ENCODE results near the gene CHST8.

Gene CHST8

DNA sequence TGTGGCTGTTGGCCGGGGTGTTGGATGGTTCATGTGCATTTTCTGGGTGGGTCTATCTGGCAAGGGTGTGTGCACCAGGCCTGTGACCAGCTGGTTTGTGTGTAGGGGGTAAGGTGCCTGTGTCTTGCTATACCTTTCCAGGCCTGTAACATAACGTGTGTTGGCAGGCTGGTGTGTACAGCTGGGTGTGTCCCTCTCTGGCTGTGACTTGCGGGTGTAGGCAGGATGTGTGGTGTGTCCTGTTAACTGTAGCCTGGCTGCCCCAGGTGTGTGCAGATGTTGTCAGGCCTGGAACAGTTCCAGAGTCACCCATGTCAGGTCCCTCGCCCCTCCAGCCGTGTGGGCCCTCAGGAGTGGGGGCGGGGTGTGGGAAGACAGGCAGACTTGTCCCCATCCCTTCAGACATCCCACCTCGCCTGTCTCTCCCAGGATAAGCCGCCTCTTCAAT, 184.7 kb downstream of the CHST8 start:
- TF ChIP-seq EZH2phosphoT487 (IDR thresholded peaks at IDR 0.05; ENCODE audit: borderline replicate concordance, low read length): no peak
- TF ChIP-seq, protein P1, sequence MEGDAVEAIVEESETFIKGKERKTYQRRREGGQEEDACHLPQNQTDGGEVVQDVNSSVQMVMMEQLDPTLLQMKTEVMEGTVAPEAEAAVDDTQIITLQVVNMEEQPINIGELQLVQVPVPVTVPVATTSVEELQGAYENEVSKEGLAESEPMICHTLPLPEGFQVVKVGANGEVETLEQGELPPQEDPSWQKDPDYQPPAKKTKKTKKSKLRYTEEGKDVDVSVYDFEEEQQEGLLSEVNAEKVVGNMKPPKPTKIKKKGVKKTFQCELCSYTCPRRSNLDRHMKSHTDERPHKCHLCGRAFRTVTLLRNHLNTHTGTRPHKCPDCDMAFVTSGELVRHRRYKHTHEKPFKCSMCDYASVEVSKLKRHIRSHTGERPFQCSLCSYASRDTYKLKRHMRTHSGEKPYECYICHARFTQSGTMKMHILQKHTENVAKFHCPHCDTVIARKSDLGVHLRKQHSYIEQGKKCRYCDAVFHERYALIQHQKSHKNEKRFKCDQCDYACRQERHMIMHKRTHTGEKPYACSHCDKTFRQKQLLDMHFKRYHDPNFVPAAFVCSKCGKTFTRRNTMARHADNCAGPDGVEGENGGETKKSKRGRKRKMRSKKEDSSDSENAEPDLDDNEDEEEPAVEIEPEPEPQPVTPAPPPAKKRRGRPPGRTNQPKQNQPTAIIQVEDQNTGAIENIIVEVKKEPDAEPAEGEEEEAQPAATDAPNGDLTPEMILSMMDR (IDR thresholded peaks at IDR 0.05; ENCODE audit: low read depth, low read length, poor library complexity, severe bottlenecking): no peak
- H3K9me3 ChIP-seq (ENCODE audit: control insufficient read depth, insufficient read depth, low read length): no peaks in the 10 kb centered on the region
- H3K27me3 ChIP-seq (ENCODE audit: control insufficient read depth, low read length): no peaks in the 10 kb centered on the region
- no peaks in the 10 kb centered on the region for H3K9me2 ChIP-seq (replicated peaks; ENCODE audit: control insufficient read depth, low read length)
- no peaks in the 10 kb centered on the region for H3F3A ChIP-seq (ENCODE audit: control insufficient read depth, insufficient read depth)
- H3K27ac ChIP-seq (ENCODE audit: low read depth, low read length): no peak overlapping the region
- H3K79me2 ChIP-seq (ENCODE audit: control insufficient read depth, low read length): no peaks in the 10 kb centered on the region
- H3K4me2 ChIP-seq (ENCODE audit: low read length): no peak overlapping the region
- no peaks in the 10 kb centered on the region for H4K20me1 ChIP-seq (ENCODE audit: control insufficient read depth, insufficient read depth, low read depth, low read length)
- no peaks in the 10 kb centered on the region for H3K4me1 ChIP-seq (ENCODE audit: control insufficient read depth, low read length)
- no peak overlapping the region for H3K4me3 ChIP-seq (ENCODE audit: low read length)
- no peaks in the 10 kb centered on the region for H3K36me3 ChIP-seq (ENCODE audit: control insufficient read depth, low read length)

DNA sequence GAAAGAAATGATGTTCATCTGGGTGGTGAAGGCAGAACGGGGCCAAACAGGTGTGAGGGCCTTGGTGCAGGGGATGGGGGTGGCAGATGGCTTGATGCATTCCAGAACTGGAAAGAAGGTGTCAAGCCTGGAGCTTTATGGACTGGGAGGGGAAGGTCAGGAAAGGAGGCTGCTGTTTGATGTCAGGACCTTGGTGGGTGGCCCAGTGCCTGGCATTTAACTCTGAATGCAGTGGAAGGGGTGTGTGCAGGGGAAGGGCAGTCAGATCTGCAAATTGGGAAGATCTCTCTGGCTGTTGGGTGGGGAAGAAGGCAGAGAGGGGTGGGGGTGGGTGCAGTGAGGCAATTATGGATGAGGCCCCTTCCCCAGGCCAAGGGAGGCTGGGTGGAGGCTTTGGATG, 186.6 kb downstream of the CHST8 start:
- Histone ChIP-seq H3K4me3 (ENCODE audit: low read length) (no peak overlapping the region), H3K9me3 (ENCODE audit: control insufficient read depth, insufficient read depth, low read length) (no peaks in the 10 kb centered on the region), H4K20me1 (ENCODE audit: control insufficient read depth, insufficient read depth, low read depth, low read length) (no peaks in the 10 kb centered on the region), H3K36me3 (ENCODE audit: control insufficient read depth, low read length) (no peaks in the 10 kb centered on the region), H3K9me2 (replicated peaks; ENCODE audit: control insufficient read depth, low read length) (no peaks in the 10 kb centered on the region), H3F3A (ENCODE audit: control insufficient read depth, insufficient read depth) (no peaks in the 10 kb centered on the region), H3K27ac (ENCODE audit: low read depth, low read length) (no peak overlapping the region), H3K4me1 (ENCODE audit: control insufficient read depth, low read length) (no peaks in the 10 kb centered on the region), H3K79me2 (ENCODE audit: control insufficient read depth, low read length) (no peaks in the 10 kb centered on the region), H3K27me3 (ENCODE audit: control insufficient read depth, low read length) (no peaks in the 10 kb centered on the region), H3K4me2 (ENCODE audit: low read length) (no peak overlapping the region)
- TF ChIP-seq, protein P1 (IDR thresholded peaks at IDR 0.05; ENCODE audit: low read depth, low read length, poor library complexity, severe bottlenecking): no peak
- no peak for TF ChIP-seq EZH2phosphoT487 (IDR thresholded peaks at IDR 0.05; ENCODE audit: borderline replicate concordance, low read length)

DNA sequence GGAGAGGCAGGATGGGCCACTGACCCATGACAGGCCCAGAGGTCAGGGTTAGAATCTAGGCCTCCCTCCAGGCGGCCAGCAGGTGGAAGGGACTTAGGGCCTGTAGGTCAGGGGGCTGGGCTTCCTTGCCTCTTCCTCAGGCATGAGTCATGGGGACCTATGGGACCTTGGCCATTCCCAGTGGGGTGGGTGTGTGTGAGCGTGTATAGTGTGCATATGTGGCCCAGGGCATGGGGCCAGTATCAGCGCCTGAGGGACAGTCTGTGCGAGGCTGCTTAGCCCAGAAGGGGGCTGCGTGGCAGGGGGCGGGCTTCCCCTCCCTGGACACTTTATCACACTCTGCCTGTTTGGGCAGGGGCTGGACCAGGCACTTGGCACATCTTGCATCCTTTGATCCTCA, 188.2 kb downstream of the CHST8 start:
- H3K9me3 ChIP-seq (ENCODE audit: control insufficient read depth, insufficient read depth, low read length): no peaks in the 10 kb centered on the region
- no peak overlapping the region for H3K4me3 ChIP-seq (ENCODE audit: low read length)
- H4K20me1 ChIP-seq (ENCODE audit: control insufficient read depth, insufficient read depth, low read depth, low read length): no peaks in the 10 kb centered on the region
- H3K4me2 ChIP-seq (ENCODE audit: low read length): no peak overlapping the region
- H3K79me2 ChIP-seq (ENCODE audit: control insufficient read depth, low read length): no peaks in the 10 kb centered on the region
- no peaks in the 10 kb centered on the region for H3K27me3 ChIP-seq (ENCODE audit: control insufficient read depth, low read length)
- no peaks in the 10 kb centered on the region for H3K4me1 ChIP-seq (ENCODE audit: control insufficient read depth, low read length)
- no peaks in the 10 kb centered on the region for H3K36me3 ChIP-seq (ENCODE audit: control insufficient read depth, low read length)
- H3K27ac ChIP-seq (ENCODE audit: low read depth, low read length): no peak overlapping the region
- no peaks in the 10 kb centered on the region for H3K9me2 ChIP-seq (replicated peaks; ENCODE audit: control insufficient read depth, low read length)
- TF ChIP-seq, protein P1 (IDR thresholded peaks at IDR 0.05; ENCODE audit: low read depth, low read length, poor library complexity, severe bottlenecking): no peak
- no peak for TF ChIP-seq EZH2phosphoT487 (IDR thresholded peaks at IDR 0.05; ENCODE audit: borderline replicate concordance, low read length)
- H3F3A ChIP-seq (ENCODE audit: control insufficient read depth, insufficient read depth): no peaks in the 10 kb centered on the region

DNA sequence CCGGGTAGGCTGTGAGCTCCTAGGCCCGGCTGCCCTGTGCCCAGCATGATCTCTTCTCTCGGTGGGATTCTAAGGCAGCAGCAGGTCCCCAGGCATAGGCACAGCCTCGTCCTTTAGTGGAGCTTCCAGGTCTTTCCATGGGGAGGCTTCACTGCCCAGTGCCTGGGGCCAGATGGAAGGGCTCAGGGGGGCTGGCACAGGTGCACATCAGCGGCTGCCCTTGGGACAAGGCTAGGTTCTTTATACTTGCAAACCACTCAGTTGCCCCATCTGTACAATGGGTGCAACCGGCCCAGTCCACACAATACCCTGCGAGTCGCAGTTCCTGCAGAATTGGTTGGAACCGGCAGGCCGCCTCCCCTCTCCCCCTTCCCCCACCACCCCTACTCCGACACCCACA, 189.1 kb downstream of the CHST8 start:
- no peaks in the 10 kb centered on the region for H3K36me3 ChIP-seq (ENCODE audit: control insufficient read depth, low read length)
- H3K4me3 ChIP-seq (ENCODE audit: low read length): no peak overlapping the region
- H3F3A ChIP-seq (ENCODE audit: control insufficient read depth, insufficient read depth): no peaks in the 10 kb centered on the region
- H3K9me2 ChIP-seq (replicated peaks; ENCODE audit: control insufficient read depth, low read length): no peaks in the 10 kb centered on the region
- H4K20me1 ChIP-seq (ENCODE audit: control insufficient read depth, insufficient read depth, low read depth, low read length): no peaks in the 10 kb centered on the region
- TF ChIP-seq EZH2phosphoT487 (IDR thresholded peaks at IDR 0.05; ENCODE audit: borderline replicate concordance, low read length): no peak
- TF ChIP-seq, protein P1 (IDR thresholded peaks at IDR 0.05; ENCODE audit: low read depth, low read length, poor library complexity, severe bottlenecking): no peak
- no peaks in the 10 kb centered on the region for H3K27me3 ChIP-seq (ENCODE audit: control insufficient read depth, low read length)
- H3K79me2 ChIP-seq (ENCODE audit: control insufficient read depth, low read length): no peaks in the 10 kb centered on the region
- no peak overlapping the region for H3K4me2 ChIP-seq (ENCODE audit: low read length)
- H3K27ac ChIP-seq (ENCODE audit: low read depth, low read length): no peak overlapping the region
- H3K4me1 ChIP-seq (ENCODE audit: control insufficient read depth, low read length): no peaks in the 10 kb centered on the region
- H3K9me3 ChIP-seq (ENCODE audit: control insufficient read depth, insufficient read depth, low read length): no peaks in the 10 kb centered on the region

Data from DOHH2 (cell line).